HK-2 (cell line): ENCODE data around the gene SPOCK1.

Experiments
- DNase-seq: peaks from one replicate; pipeline ENCODE4 v3.0.0-alpha.2; 2018; ENCODE audit not compliant: unreplicated experiment

SPOCK1 gene

DNA sequence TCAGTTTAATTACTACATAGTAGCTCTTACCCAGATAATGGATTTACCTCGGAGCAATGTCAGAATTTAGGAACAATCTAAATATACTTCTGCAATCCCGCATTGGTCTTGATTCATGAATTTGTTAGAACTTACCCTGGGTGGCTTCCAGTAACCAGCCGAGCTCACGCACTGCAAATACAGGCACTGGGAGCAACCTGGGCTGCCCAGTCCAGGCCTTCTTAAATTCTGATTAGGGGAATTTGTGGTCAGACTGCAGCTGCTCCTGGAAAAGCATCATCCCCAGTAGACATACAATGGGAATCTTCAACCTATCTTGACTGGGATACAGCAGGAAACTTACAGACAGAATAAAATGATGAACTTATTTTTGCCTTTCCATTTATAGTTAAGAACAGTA, 270.3 kb downstream of the SPOCK1 start:
- DNase-seq = no peak

GRCh38 chr5:137226081-137226480, 273.0 kb downstream of the SPOCK1 start:
- no peak for DNase-seq

DNA sequence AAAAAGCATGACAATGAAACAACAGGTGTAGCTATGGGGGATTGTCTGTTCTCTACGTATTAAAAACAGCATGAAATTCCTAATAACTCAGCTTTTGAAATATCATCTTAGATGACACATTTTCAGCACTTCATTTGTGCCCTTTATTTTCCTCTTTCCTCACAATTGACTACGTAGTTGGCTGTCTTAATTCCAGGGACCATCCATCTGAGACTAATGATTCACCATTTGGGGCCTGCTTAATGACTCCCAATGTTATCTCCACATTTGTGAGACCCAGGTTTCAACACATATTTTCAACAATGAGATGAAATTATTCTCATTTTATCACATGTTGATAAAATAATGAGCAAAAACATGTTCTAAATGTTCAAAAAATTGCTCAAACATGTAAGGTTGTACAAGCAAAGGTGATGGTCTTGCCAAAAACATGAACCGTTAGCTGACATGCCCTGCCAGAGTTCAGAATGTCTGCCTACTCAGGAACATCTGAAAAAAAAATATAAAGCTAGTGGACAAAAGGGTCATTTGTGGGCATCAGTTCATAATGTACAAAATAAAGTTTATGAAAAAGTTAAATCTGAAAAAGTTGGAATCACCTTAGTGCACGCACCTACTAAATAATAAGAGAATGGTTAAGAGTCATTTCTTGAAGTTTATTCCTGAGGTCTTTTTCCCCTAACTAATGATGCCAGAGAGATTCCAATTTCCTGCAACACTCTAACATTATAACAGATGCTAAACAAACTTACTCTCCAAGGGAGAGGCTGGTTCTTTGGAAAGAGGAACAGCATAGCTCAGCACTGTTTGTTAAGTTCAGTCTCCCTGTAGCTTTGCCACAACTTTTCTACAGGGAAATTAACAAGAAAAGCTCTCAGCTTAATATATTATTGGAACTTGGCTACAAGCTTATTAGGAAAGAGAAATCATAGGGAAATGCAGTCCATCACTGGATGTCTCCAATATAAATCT, 275.5 kb downstream of the SPOCK1 start:
- no peak for DNase-seq

DNA sequence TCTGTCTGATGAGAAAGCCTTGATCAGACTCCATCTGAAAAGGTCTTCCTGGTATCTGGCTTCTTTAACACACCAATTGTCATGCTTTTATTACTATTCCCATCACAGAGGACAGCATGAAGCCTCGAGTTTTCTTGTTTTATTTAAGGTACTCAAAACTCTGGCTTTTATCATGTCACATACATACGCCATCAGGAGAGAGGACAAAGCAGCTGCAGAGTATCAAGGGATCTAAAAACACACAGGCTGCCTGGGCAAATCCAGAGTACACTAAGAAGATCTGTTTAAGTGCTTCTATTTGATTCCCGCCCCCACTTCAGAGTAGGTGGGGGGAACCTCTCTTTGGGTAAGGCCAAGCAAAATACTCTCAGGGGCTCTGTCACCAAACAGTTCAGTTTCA, 277.2 kb downstream of the SPOCK1 start:
- no peak for DNase-seq

- DNase-seq = peak; percentile 51
Observed at GRCh38 chr5:137220523-137220927, 278.6 kb downstream of the SPOCK1 start.

- DNase-seq = no peak
Observed at GRCh38 chr5:137218896-137219295, 280.2 kb downstream of the SPOCK1 start.

GRCh38 chr5:137218471-137218870, 280.7 kb downstream of the SPOCK1 start:
- no peak for DNase-seq

GRCh38 chr5:137217599-137218200, 281.4 kb downstream of the SPOCK1 start:
- no peak for DNase-seq

GRCh38 chr5:137216976-137217598, 282.0 kb downstream of the SPOCK1 start:
- no peak for DNase-seq

DNA sequence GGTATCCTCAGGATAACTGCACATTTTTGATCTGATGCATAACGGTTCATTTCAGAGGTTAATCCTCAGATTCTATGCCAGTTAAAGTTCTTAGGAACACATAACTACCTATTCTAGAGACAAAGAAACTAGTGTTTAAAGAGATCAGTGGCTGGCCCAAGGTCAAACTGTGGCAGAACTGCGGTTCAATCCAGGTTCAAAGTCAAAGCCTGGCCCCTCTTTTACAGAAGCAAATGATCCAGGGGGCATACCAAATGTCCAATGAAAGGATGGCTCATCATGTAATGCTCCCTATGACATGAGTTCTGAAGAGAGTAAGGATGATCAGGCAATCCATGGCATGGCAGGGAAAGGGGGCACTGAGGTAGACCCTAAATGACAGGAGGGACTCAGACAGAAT, 283.3 kb downstream of the SPOCK1 start:
- no peak for DNase-seq

DNA sequence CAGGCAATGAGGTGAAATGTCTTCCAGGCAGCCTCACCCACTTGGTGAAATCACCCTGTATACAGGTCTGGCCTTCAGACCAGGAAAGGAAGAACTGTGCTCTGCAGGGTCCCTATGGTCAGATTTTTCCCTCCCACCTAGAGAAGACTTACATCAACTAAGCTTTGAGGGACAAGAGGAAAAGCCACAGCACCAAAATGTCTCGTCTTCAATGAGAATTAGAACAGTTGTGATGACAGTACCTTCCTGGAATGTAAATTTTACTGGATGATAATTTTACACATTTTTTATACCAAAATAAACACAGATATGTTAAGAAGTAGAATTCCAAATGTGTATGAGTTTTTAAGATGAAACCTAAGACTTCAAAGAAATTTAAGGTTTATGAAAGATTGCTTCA, 283.9 kb downstream of the SPOCK1 start:
- no peak for DNase-seq

GRCh38 chr5:137214446-137215189, 284.5 kb downstream of the SPOCK1 start:
- DNase-seq = no peak

GRCh38 chr5:137212471-137212870, 286.7 kb downstream of the SPOCK1 start:
- no peak for DNase-seq

DNA sequence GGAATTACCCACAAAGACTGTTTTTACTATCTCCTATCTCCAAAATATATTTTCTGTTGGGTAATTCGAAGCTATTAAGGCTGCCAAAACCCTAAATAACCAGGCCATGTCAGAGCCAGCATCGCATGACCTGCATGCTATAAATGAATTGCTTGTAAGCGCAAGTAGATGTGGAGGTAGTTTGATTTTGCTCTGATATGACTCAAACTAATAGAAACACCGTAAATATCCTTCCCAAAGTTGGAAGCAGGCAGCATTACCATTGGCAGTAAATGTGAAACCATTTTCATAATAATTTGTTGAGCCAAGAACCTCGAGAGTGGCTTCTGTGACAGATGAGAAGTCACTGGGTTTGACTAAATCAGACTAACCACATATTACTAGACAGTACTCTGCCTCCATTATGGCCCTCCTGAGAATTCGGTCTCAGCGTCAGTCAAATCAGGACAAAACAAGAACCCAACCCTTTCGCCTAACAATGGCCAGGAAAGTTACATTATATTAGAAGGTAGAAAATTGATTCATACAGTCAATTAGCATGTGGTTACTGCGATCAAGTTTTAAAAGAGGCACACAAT, 289.8 kb downstream of the SPOCK1 start:
- DNase-seq = no peak

DNA sequence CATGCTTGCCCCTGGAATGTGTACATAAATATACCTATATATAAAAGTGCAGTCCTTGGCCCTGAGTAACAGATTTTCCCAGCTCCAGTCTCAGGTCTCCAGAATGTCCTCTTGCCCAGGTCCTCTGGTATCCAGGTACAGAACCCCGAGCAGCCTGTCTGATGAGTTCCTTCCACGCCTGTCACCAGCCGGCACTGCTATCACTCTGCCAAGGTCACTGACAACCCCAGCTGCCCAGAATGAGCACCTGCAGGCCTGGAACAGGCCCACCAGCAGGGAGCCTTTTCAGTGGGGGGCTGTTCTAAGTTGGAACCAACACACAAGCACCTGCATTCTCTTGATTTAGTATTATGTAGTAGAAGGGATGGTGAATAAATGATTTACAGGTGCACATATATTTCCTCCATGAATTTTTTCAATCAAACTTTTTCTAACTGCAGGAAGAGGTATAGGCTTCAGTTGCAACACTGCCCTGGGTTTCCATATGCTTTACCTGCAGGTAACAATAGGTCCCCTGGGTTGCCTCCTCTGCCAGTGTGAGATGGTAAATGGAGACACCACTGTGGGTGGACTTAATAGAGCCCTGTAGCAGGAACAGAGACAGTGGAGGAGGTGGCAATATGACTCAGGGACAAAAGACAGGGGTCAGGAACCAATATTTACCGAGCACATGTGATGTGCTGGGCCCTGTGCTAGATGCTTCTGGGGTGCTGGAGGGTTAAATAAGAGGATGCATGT, 291.9 kb downstream of the SPOCK1 start:
- no peak for DNase-seq

DNA sequence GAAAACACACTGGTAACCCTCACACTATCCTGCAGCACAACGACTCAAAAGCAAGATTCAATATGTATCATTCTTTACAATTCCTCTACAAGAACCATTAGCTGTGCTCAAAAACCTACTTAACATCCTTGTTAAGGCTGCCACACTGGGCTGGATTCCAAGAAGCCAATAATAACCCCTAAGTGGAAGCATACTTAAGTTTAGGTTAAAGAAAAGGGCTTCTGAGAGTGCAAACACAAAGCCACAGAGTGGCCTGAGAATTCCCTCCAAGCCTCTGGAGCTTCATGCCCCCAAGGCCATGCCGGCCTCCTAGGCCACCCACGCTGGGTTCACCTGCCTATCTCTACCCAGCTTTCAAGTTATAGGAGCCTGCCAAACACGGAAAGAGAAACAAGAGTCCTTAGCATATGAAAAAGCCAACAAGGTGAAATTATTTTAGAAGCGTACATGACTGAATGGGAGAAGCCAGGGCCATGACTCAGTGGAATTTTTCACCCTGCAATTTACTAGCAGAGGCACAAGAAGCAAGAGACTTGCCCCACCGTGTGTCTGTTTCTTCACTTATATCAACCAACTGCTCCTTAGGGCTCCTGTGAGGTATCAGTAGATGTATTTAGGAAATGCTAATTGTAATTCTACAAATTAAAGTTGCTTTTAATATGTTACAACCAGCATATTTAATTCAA, 293.0 kb downstream of the SPOCK1 start:
- no peak for DNase-seq

GRCh38 chr5:137205231-137206027, 293.7 kb downstream of the SPOCK1 start:
- DNase-seq = no peak

GRCh38 chr5:137203011-137203632, 296.0 kb downstream of the SPOCK1 start:
- DNase-seq = no peak

- DNase-seq = no peak
Observed at GRCh38 chr5:137201876-137202275, 297.2 kb downstream of the SPOCK1 start.
